HFFc6 (cell line): Measurements from ENCODE around the gene HYCC1. TPM values are rescaled to one million over a fixed set of nuclear protein-coding genes. Genes with fewer than 3 reads are reported as not detected.

Source experiments
- DNase-seq: peaks from one replicate; pipeline ENCODE4 v3.0.0-alpha.2; 2018
- H3K27ac Mint-ChIP-seq: 2 replicates; pipeline ENCODE4 v1.8.0; 2020; ENCODE audit warnings: mild to moderate bottlenecking, mixed read lengths
- H3K27me3 Mint-ChIP-seq: 2 replicates; pipeline ENCODE4 v1.8.0; 2021; ENCODE audit warnings: mild to moderate bottlenecking, moderate library complexity, mixed read lengths; ENCODE audit not compliant: insufficient read depth
- H3K36me3 Mint-ChIP-seq: 2 replicates; pipeline ENCODE4 v1.8.0; 2021; ENCODE audit warnings: low read depth, mixed read lengths
- H3K4me1 Mint-ChIP-seq: 2 replicates; pipeline ENCODE4 v1.8.0; 2020; ENCODE audit warnings: low read depth, mixed read lengths
- H3K4me3 Mint-ChIP-seq: 2 replicates; pipeline ENCODE4 v1.8.0; 2020; ENCODE audit warnings: mild to moderate bottlenecking, moderate library complexity, mixed read lengths
- H3K9me3 Mint-ChIP-seq: 2 replicates; pipeline ENCODE4 v1.8.0; 2020; ENCODE audit warnings: mild to moderate bottlenecking, mixed read lengths
- total RNA-seq, 6 experiments: library from RNA; stranded (reverse); fragmentation: NEBNext Ultra II Directional; extraction: Animal tissue kit (Norgen Biotek cat#: 25700); gene quantifications; 2 replicates in 1 of 6; 3 replicates in 5 of 6; pipeline ENCODE4 v1.2.3, GENCODE V29; 2021
- TF ChIP-seq, protein P1 (sequence below): fragments of 200-600 bp; sonication (generic); IDR thresholded peaks from 2 replicates; pipeline ENCODE4 v1.5.0; 2021; ENCODE audit warnings: antibody characterized with exemption, mild to moderate bottlenecking

HYCC1 gene
- total RNA-seq, 6 experiments from 2014 or later, result 88.5 to 104 (median 95.0) TPM

DNA sequence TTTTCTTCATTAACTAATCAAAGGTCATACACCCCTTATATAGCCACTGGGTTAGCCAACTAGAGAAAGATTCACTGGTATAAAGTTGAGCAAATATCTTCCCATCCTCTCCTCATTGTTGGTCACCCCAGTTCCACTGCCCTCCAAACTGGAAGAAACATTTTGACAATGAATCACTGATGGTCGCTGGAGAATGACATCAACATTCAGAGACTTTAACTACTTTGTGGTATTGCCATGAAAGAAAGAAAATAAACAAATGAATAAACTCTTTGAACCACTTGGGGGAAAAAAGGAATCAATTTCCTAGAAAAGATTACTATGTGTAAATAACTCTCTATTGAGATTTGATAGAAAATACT lies 23.4 kb downstream of the HYCC1 start:
- H3K36me3 Mint-ChIP-seq, result peaks cover 26% of the 10 kb centered on the region
- no peaks in the 10 kb centered on the region; the same call in 1 of the 2 replicates for H3K27me3 Mint-ChIP-seq
- TF ChIP-seq, protein P1, sequence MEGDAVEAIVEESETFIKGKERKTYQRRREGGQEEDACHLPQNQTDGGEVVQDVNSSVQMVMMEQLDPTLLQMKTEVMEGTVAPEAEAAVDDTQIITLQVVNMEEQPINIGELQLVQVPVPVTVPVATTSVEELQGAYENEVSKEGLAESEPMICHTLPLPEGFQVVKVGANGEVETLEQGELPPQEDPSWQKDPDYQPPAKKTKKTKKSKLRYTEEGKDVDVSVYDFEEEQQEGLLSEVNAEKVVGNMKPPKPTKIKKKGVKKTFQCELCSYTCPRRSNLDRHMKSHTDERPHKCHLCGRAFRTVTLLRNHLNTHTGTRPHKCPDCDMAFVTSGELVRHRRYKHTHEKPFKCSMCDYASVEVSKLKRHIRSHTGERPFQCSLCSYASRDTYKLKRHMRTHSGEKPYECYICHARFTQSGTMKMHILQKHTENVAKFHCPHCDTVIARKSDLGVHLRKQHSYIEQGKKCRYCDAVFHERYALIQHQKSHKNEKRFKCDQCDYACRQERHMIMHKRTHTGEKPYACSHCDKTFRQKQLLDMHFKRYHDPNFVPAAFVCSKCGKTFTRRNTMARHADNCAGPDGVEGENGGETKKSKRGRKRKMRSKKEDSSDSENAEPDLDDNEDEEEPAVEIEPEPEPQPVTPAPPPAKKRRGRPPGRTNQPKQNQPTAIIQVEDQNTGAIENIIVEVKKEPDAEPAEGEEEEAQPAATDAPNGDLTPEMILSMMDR, result no peak
- H3K4me3 Mint-ChIP-seq, result peak overlapping the region; percentile 51
- H3K4me1 Mint-ChIP-seq, result peaks cover 54% of the 10 kb centered on the region
- peak overlapping the region; percentile 78 for H3K27ac Mint-ChIP-seq
- no peaks in the 10 kb centered on the region for H3K9me3 Mint-ChIP-seq
- peak; percentile 76 for DNase-seq

DNA sequence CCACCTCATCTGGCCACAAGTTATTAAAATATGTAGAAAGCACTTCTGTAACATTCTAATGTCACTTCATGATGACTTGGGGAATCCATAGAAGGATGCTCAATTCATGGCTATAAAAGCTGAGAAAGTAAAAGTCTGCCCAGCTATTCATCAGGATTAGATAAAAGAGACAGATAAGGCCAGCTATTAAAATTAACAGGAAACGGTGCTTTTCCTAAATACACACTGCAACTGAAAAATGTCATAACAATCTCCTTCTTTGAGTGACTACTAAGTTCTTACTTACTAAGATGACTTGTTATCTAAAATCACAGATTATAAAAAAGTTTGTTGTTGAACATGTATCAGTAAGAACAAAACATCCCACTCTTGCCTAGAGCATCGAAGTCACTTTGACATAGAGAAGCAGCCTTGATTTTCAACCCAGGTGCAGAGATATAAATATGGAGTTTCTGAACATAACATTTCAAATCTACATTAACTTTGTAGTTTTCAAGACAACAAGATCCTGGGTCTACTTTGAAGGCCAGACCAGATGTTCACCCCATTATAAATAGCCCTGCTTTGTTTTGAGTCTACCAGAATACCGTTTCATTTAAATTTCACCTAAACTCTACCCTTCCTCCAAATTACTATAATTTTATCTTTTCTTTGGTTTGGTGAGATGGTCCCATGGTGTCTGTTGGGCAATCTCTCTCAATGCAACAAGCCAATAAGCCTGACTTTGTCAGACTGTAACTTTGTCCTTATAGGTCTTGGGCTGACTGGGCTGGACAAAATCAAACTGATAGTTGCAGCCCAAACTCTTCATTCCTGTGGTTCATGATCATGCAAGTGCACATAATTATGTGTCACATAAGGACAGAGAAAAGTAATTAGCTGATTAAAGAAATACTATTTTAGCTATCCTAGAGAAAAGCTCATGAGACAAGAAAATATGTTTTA lies 24.0 kb downstream of the HYCC1 start:
- Mint-ChIP-seq H3K36me3 (peaks cover 22% of the 10 kb centered on the region), H3K9me3 (no peaks in the 10 kb centered on the region), H3K27me3 (no peaks in the 10 kb centered on the region; the same call in 1 of the 2 replicates), H3K4me1 (peaks cover 49% of the 10 kb centered on the region), H3K4me3 (peak overlapping the region; percentile 51), H3K27ac (peak overlapping the region; percentile 78)
- peak; percentile 25 for DNase-seq
- TF ChIP-seq, protein P1, result no peak

DNA sequence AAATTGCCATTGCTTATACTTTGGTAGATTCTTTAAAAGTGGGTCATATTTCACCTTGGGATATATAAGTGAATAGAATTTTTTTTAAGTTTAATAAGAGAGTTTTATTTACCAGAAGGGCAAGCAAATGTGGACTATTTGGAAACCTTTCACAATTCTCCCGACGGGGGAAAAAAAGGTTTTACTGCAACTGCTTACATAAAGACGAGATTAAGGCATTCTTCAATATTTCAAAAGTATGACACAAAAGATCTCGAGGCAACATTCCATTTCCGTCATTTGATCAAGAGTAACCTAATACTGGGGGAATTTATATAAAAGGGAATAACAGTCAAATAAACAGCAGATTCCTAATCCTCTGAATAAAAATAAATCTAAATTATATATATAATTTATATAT lies 28.5 kb downstream of the HYCC1 start:
- Mint-ChIP-seq H3K36me3 (peaks cover 47% of the 10 kb centered on the region), H3K27me3 (no peaks in the 10 kb centered on the region; the same call in none of the 2 replicates), H3K4me1 (peaks cover 66% of the 10 kb centered on the region), H3K9me3 (no peaks in the 10 kb centered on the region), H3K27ac (no peak overlapping the region), H3K4me3 (no peak overlapping the region)
- DNase-seq, result no peak
- TF ChIP-seq, protein P1, result no peak

DNA sequence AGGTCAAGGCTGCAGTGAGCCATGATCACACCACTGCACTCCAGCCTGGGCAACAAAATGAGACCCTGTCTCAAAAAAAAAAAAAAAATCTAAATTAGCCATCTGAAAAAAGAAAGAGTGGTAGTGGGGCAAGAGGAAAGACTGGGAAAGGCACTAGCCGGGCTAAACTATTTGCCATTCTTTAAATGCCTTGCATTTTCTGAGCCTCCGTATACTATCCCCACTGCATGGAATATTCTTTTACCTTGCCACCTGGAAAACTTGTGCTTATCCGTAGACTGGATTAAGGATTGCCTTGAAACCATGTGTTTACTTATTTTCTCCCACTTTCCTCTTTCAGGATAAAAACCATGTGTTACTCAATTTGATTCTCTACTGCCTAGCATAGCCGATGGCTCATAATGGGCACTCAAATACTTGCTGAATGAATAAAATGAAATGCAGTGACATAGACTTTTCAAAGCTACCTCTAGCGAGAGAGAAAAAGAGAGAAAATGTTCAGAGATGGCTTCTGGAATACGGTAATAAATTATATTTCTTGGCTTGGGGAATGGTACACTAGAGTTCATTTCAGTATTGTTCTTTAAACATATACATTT lies 30.6 kb downstream of the HYCC1 start:
- peak overlapping the region; percentile 70 for H3K27ac Mint-ChIP-seq
- peaks cover 66% of the 10 kb centered on the region for H3K4me1 Mint-ChIP-seq
- peak; percentile 20 for DNase-seq
- peaks cover 27% of the 10 kb centered on the region for H3K36me3 Mint-ChIP-seq
- H3K9me3 Mint-ChIP-seq, result no peaks in the 10 kb centered on the region
- TF ChIP-seq, protein P1, result no peak
- no peaks in the 10 kb centered on the region; the same call in 1 of the 2 replicates for H3K27me3 Mint-ChIP-seq
- peak overlapping the region; percentile 20; the same call in 1 of the 2 replicates for H3K4me3 Mint-ChIP-seq

DNA sequence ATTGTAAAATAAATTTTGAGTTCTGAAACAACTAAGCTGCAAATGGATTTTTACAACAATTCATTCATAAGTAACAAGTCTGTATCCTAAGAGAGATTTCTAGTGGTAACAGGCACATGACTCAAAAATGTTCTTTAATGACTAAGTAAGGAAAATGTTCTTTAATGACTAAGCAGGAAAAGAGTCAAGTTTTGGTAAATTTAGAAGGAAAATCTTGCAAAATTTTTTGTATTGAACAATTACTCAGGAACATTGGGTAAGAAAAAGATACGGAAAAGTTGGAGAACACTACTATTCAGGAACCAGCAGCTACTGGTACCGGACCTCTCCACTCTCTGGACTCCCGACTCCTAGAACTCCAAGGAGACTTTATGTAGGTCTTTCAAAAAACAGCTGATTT lies 33.5 kb downstream of the HYCC1 start:
- peak; percentile 83 for DNase-seq
- H3K27ac Mint-ChIP-seq, result peak overlapping the region; percentile 95
- peak overlapping the region; percentile 81 for H3K4me3 Mint-ChIP-seq
- no peaks in the 10 kb centered on the region; the same call in 1 of the 2 replicates for H3K27me3 Mint-ChIP-seq
- peaks cover 35% of the 10 kb centered on the region for H3K36me3 Mint-ChIP-seq
- H3K9me3 Mint-ChIP-seq, result no peaks in the 10 kb centered on the region
- H3K4me1 Mint-ChIP-seq, result peaks cover 81% of the 10 kb centered on the region
- TF ChIP-seq, protein P1, result no peak
